Spleen (tissue), 7 donors: ENCODE measurements around the gene ABCA5.

Experiments
- CTCF ChIP-seq, 11 experiments: fragments of 200-600 bp in 7 of 11; fragments of 450-650 bp in 4 of 11; sonication (generic) in 4 of 11; IDR thresholded peaks in 8 of 11; conservative IDR thresholded peaks in 3 of 11; 1 replicate in 7 of 11; 2 replicates in 4 of 11; pipeline versions ENCODE4 v1.4.0 to v1.8.0; 2016 to 2021; ENCODE audit warnings: antibody characterized with exemption in 11 of 11, inconsistent platforms in 4 of 11, mild to moderate bottlenecking in 1 of 11
- POLR2A ChIP-seq, 3 donors: fragments of 450-650 bp; IDR thresholded peaks; one replicate each; pipeline ENCODE4 v1.5.1; 2017; ENCODE audit warnings: antibody characterized with exemption in 3 of 3, mild to moderate bottlenecking in 1 of 3
- POLR2AphosphoS5 ChIP-seq, 3 donors: sonication (generic); formaldehyde crosslinking; IDR thresholded peaks; one replicate each; pipeline ENCODE4 v1.5.1; 2017; ENCODE audit warnings: antibody characterized with exemption in 3 of 3
- donor health status: DM: no; HTN: no; CAD: no; lungs with moderate emphysema.
- donor health status: DM: no; HTN: no; CAD: no.
- donor health status: DM: no; HTN: no; CAD: no.

DNA sequence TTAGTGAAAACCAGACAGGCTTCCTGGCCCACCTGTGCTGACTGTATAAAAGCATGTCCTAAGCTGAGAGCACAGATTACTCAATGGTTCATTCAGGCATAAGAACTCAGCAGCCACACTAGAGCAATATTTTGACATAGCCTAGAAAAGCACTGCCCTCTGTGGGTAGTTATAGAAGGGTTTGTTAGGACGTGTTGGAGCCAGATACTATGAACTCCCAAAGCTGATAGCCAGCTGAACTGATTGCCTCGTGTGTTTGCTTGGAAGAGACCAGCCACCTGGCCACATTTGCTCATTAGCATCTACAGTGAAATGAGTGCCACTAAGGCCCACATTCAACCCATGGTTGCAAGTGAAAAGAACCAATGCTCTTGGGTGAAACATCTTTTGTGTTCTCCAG, 30.8 kb upstream of the ABCA5 start:
- no peak for TF ChIP-seq POLR2AphosphoS5 (IDR thresholded peaks at IDR 0.05)
- TF ChIP-seq CTCF (IDR thresholded peaks at IDR 0.05 in 8 of 11, conservative IDR thresholded peaks at IDR 0.05 in 3 of 11), result no peak
- TF ChIP-seq POLR2A (IDR thresholded peaks at IDR 0.05), result no peak
